Body of pancreas (tissue), 4 donors: Measurements from ENCODE around the gene ABCC9.

Experiments used
- CTCF ChIP-seq, 7 experiments: fragments of 450-650 bp in 4 of 7; fragments of 200-600 bp in 3 of 7; sonication (generic) in 3 of 7; IDR thresholded peaks; one replicate each; pipeline ENCODE4 v1.5.1; 2016 to 2019; ENCODE audit warnings: antibody characterized with exemption in 7 of 7
- POLR2A ChIP-seq, 3 donors: fragments of 450-650 bp; IDR thresholded peaks; one replicate each; pipeline ENCODE4 v1.6.1; 2016; ENCODE audit warnings: antibody characterized with exemption in 3 of 3, mild to moderate bottlenecking in 2 of 3

GRCh38 chr12:21800011-21800410 lies 141.2 kb downstream of the ABCC9 start:
- no peak for TF ChIP-seq CTCF (IDR thresholded peaks at IDR 0.05)
- no peak for TF ChIP-seq POLR2A (IDR thresholded peaks at IDR 0.05)
